Liver (tissue), 3 donors: ENCODE data around the gene ZNF195.
"Not testable (repeated sequence)": the region's sequence is repeated elsewhere in the genome, so short reads cannot be mapped to it uniquely, and the experiment has no call there.

Experiments
- JUND ChIP-seq, 2 donors: IDR thresholded peaks; 2 replicates each; pipeline ENCODE4 v1.6.1; 2016; ENCODE audit warnings: antibody characterized with exemption in 2 of 2
- RAD21 ChIP-seq, 2 donors: IDR thresholded peaks; 2 replicates each; pipeline ENCODE4 v1.6.1; 2016; ENCODE audit warnings: antibody characterized with exemption in 2 of 2, mild to moderate bottlenecking in 2 of 2
- SP1 ChIP-seq: IDR thresholded peaks from 2 replicates; pipeline ENCODE4 v1.6.1; 2018; ENCODE audit warnings: antibody characterized with exemption, mild to moderate bottlenecking
- TAF1 ChIP-seq: conservative IDR thresholded peaks from 2 replicates; pipeline ENCODE4 v1.6.1; 2016; ENCODE audit warnings: antibody characterized with exemption, mild to moderate bottlenecking
- YY1 ChIP-seq: IDR thresholded peaks from 2 replicates; pipeline ENCODE4 v1.6.1; 2016; ENCODE audit warnings: antibody characterized with exemption, mild to moderate bottlenecking
- TF ChIP-seq, protein P1 (sequence below): fragments of 150-350 bp; IDR thresholded peaks from 2 replicates; pipeline ENCODE4 v1.5.1; 2017; ENCODE audit warnings: improper control_type of control experiment, low read depth, low read length; ENCODE audit not compliant: missing input control
- TF ChIP-seq, protein P2 (sequence below): IDR thresholded peaks from 2 replicates; pipeline ENCODE4 v1.6.1; 2016; ENCODE audit warnings: antibody characterized with exemption
- TF ChIP-seq, protein P3 (sequence below): IDR thresholded peaks from 2 replicates; pipeline ENCODE4 v1.6.1; 2016; ENCODE audit warnings: antibody characterized with exemption, mild to moderate bottlenecking
- TF ChIP-seq, protein P4 (sequence below): IDR thresholded peaks from 2 replicates; pipeline ENCODE4 v1.6.1; 2016; ENCODE audit warnings: antibody characterized with exemption
- donor health status: healthy.
- donor health status: healthy.

GRCh38 chr11:3426541-3426940 lies 47.6 kb upstream of the ZNF195 start:
- TF ChIP-seq, protein P1, sequence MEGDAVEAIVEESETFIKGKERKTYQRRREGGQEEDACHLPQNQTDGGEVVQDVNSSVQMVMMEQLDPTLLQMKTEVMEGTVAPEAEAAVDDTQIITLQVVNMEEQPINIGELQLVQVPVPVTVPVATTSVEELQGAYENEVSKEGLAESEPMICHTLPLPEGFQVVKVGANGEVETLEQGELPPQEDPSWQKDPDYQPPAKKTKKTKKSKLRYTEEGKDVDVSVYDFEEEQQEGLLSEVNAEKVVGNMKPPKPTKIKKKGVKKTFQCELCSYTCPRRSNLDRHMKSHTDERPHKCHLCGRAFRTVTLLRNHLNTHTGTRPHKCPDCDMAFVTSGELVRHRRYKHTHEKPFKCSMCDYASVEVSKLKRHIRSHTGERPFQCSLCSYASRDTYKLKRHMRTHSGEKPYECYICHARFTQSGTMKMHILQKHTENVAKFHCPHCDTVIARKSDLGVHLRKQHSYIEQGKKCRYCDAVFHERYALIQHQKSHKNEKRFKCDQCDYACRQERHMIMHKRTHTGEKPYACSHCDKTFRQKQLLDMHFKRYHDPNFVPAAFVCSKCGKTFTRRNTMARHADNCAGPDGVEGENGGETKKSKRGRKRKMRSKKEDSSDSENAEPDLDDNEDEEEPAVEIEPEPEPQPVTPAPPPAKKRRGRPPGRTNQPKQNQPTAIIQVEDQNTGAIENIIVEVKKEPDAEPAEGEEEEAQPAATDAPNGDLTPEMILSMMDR, result not testable (repeated sequence)
- not testable (repeated sequence) for TF ChIP-seq SP1; RAD21 (IDR thresholded peaks at IDR 0.05); TAF1; YY1; JUND (IDR thresholded peaks at IDR 0.05)
- TF ChIP-seq, protein P2, sequence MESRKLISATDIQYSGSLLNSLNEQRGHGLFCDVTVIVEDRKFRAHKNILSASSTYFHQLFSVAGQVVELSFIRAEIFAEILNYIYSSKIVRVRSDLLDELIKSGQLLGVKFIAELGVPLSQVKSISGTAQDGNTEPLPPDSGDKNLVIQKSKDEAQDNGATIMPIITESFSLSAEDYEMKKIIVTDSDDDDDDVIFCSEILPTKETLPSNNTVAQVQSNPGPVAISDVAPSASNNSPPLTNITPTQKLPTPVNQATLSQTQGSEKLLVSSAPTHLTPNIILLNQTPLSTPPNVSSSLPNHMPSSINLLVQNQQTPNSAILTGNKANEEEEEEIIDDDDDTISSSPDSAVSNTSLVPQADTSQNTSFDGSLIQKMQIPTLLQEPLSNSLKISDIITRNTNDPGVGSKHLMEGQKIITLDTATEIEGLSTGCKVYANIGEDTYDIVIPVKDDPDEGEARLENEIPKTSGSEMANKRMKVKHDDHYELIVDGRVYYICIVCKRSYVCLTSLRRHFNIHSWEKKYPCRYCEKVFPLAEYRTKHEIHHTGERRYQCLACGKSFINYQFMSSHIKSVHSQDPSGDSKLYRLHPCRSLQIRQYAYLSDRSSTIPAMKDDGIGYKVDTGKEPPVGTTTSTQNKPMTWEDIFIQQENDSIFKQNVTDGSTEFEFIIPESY, result not testable (repeated sequence)
- TF ChIP-seq, protein P3, sequence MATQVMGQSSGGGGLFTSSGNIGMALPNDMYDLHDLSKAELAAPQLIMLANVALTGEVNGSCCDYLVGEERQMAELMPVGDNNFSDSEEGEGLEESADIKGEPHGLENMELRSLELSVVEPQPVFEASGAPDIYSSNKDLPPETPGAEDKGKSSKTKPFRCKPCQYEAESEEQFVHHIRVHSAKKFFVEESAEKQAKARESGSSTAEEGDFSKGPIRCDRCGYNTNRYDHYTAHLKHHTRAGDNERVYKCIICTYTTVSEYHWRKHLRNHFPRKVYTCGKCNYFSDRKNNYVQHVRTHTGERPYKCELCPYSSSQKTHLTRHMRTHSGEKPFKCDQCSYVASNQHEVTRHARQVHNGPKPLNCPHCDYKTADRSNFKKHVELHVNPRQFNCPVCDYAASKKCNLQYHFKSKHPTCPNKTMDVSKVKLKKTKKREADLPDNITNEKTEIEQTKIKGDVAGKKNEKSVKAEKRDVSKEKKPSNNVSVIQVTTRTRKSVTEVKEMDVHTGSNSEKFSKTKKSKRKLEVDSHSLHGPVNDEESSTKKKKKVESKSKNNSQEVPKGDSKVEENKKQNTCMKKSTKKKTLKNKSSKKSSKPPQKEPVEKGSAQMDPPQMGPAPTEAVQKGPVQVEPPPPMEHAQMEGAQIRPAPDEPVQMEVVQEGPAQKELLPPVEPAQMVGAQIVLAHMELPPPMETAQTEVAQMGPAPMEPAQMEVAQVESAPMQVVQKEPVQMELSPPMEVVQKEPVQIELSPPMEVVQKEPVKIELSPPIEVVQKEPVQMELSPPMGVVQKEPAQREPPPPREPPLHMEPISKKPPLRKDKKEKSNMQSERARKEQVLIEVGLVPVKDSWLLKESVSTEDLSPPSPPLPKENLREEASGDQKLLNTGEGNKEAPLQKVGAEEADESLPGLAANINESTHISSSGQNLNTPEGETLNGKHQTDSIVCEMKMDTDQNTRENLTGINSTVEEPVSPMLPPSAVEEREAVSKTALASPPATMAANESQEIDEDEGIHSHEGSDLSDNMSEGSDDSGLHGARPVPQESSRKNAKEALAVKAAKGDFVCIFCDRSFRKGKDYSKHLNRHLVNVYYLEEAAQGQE, result not testable (repeated sequence)
- TF ChIP-seq, protein P4, sequence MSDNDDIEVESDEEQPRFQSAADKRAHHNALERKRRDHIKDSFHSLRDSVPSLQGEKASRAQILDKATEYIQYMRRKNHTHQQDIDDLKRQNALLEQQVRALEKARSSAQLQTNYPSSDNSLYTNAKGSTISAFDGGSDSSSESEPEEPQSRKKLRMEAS, result not testable (repeated sequence)
